Endodermal cell (in vitro differentiated cells): Measurements from ENCODE around the gene RNF144A. TPM values are rescaled to one million over a fixed set of nuclear protein-coding genes. Genes with fewer than 3 reads are reported as not detected.

Source experiments
- DNase-seq: peaks from one replicate; pipeline ENCODE4 v3.0.0-alpha.2; 2017
- H3K27ac ChIP-seq: 2 replicates; pipeline ENCODE4 v1.5.1; 2013; ENCODE audit warnings: mild to moderate bottlenecking, low read depth, low read length, moderate library complexity
- H3K27me3 ChIP-seq: 2 replicates; pipeline ENCODE4 v1.6.1; 2013; ENCODE audit warnings: mild to moderate bottlenecking, low read length, moderate library complexity; ENCODE audit not compliant: insufficient read depth, control insufficient read depth, poor library complexity, severe bottlenecking
- H3K36me3 ChIP-seq: 2 replicates; pipeline ENCODE4 v1.7.0; 2013; ENCODE audit warnings: mild to moderate bottlenecking, low read length, moderate library complexity; ENCODE audit not compliant: control insufficient read depth, insufficient read depth
- H3K4me1 ChIP-seq: one replicate; pipeline ENCODE4 v1.7.0; 2013; ENCODE audit warnings: low read length; ENCODE audit not compliant: control insufficient read depth, insufficient read depth
- H3K4me3 ChIP-seq: 2 replicates; pipeline ENCODE4 v1.5.1; 2013; ENCODE audit warnings: mild to moderate bottlenecking, low read length, moderate library complexity
- H3K9ac ChIP-seq: 2 replicates; pipeline ENCODE4 v1.6.1; 2013; ENCODE audit warnings: mild to moderate bottlenecking, low read length, moderate library complexity; ENCODE audit not compliant: poor library complexity, severe bottlenecking; ENCODE audit errors: extremely low read depth
- H3K9me3 ChIP-seq: 2 replicates; pipeline ENCODE4 v1.6.1; 2013; ENCODE audit warnings: mild to moderate bottlenecking, low read length, moderate library complexity; ENCODE audit not compliant: control insufficient read depth
- H3K27ac Mint-ChIP-seq: 2 replicates; pipeline ENCODE4 v1.8.0; 2020; ENCODE audit warnings: mixed read lengths
- H3K27me3 Mint-ChIP-seq: 2 replicates; pipeline ENCODE4 v1.8.0; 2021; ENCODE audit warnings: mild to moderate bottlenecking, mixed read lengths; ENCODE audit not compliant: insufficient read depth
- H3K36me3 Mint-ChIP-seq: 2 replicates; pipeline ENCODE4 v1.8.0; 2020; ENCODE audit warnings: low read depth, mixed read lengths
- H3K4me1 Mint-ChIP-seq: 2 replicates; pipeline ENCODE4 v1.8.0; 2020; ENCODE audit warnings: mixed read lengths
- H3K4me3 Mint-ChIP-seq: 2 replicates; pipeline ENCODE4 v1.8.0; 2020; ENCODE audit warnings: mild to moderate bottlenecking, moderate library complexity, mixed read lengths
- H3K9me3 Mint-ChIP-seq: 2 replicates; pipeline ENCODE4 v1.8.0; 2020; ENCODE audit warnings: mild to moderate bottlenecking, mixed read lengths
- CTCF ChIP-seq: fragments of 200-600 bp; sonication (generic); conservative IDR thresholded peaks from 2 replicates; pipeline ENCODE4 v1.5.0; 2021; ENCODE audit warnings: antibody characterized with exemption, mild to moderate bottlenecking
- WGBS, 2 experiments: methylation state at CpG; one replicate each; pipeline versions ENCODE4 v1.1.5 to v1.1.7; 2013; ENCODE audit warnings: missing lambda C conversion rate in 2 of 2, mixed read lengths in 1 of 2; ENCODE audit not compliant: insufficient coverage in 1 of 2, insufficient read length in 1 of 2; 5-methylcytosine and 5-hydroxymethylcytosine counted together
- total RNA-seq, 2 donors: library from RNA; stranded (reverse); fragmentation: NEBNext Ultra II Directional in 1 of 2; extraction: Animal tissue kit (Norgen Biotek cat#: 25700) in 1 of 2; gene quantifications; 2 replicates in 1 of 2; 3 replicates in 1 of 2; pipeline ENCODE4 v1.2.1, GENCODE V29; 2021

The RNF144A gene
- total RNA-seq, 2 donors from 2014 or later = 12.4 to 26.0 TPM

GRCh38 chr2:7025082-7025481 is 107.9 kb downstream of the RNF144A start:
- Histone ChIP-seq H3K36me3 (peaks cover 13% of the 10 kb centered on the region), H3K4me3 (no peak overlapping the region), H3K9ac (no peak overlapping the region), H3K4me1 (no peaks in the 10 kb centered on the region), H3K9me3 (no peaks in the 10 kb centered on the region), H3K27ac (no peak overlapping the region), H3K27me3 (no peaks in the 10 kb centered on the region)
- peaks cover 5% of the 10 kb centered on the region for H3K36me3 Mint-ChIP-seq
- no peak overlapping the region for H3K4me3 Mint-ChIP-seq
- no peak overlapping the region for H3K27ac Mint-ChIP-seq
- H3K27me3 Mint-ChIP-seq = no peaks in the 10 kb centered on the region
- peaks cover 4% of the 10 kb centered on the region for H3K4me1 Mint-ChIP-seq
- H3K9me3 Mint-ChIP-seq = no peaks in the 10 kb centered on the region
- 95 to 100% methylated on average over 7 to 8 of the region's 9 CpGs for whole genome bisulfite sequencing, 2 experiments
- TF ChIP-seq CTCF = no peak
- no peak for DNase-seq

- peaks cover 4% of the 10 kb centered on the region for H3K4me1 Mint-ChIP-seq
- 93 to 97% methylated on average over 5 to 8 of the region's 8 CpGs for WGBS, 2 experiments
Observed at GRCh38 chr2:7026742-7027141, 109.5 kb downstream of the RNF144A start.

GRCh38 chr2:7027411-7027810 is 110.2 kb downstream of the RNF144A start:
- no peak overlapping the region for H3K27ac ChIP-seq
- H3K27me3 ChIP-seq = no peaks in the 10 kb centered on the region
- Mint-ChIP-seq H3K36me3 (peaks cover 18% of the 10 kb centered on the region), H3K9me3 (no peaks in the 10 kb centered on the region), H3K4me1 (peaks cover 2% of the 10 kb centered on the region), H3K27me3 (no peaks in the 10 kb centered on the region), H3K4me3 (no peak overlapping the region), H3K27ac (no peak overlapping the region)
- H3K9me3 ChIP-seq = no peaks in the 10 kb centered on the region
- peaks cover 13% of the 10 kb centered on the region for H3K36me3 ChIP-seq
- H3K9ac ChIP-seq = no peak overlapping the region
- H3K4me3 ChIP-seq = no peak overlapping the region
- TF ChIP-seq CTCF = no peak
- DNase-seq = no peak
- 71 to 80% methylated on average over 1 to 4 of the region's 4 CpGs for WGBS, 2 experiments
- no peaks in the 10 kb centered on the region for H3K4me1 ChIP-seq

More at GRCh38 chr2:7026742-7027141, 109.5 kb downstream of the RNF144A start:
- Mint-ChIP-seq H3K36me3 (peaks cover 16% of the 10 kb centered on the region), H3K4me3 (no peak overlapping the region), H3K27ac (no peak overlapping the region), H3K9me3 (no peaks in the 10 kb centered on the region), H3K27me3 (no peaks in the 10 kb centered on the region)
- H3K9me3 ChIP-seq = no peaks in the 10 kb centered on the region
- TF ChIP-seq CTCF = no peak
- no peak overlapping the region for H3K9ac ChIP-seq
- H3K27ac ChIP-seq = peak overlapping the region; percentile 16
- no peak overlapping the region for H3K4me3 ChIP-seq
- no peak for DNase-seq
- no peaks in the 10 kb centered on the region for H3K4me1 ChIP-seq
- peaks cover 13% of the 10 kb centered on the region for H3K36me3 ChIP-seq
- no peaks in the 10 kb centered on the region for H3K27me3 ChIP-seq
